Stimulated activated CD4-positive, alpha-beta T cell treated with anti-CD3 and anti-CD28 coated beads, TNF-alpha, amount 100 ng/mL, for 4 hours (primary cell): ENCODE measurements around the gene MMEL1.
"Not testable (repeated sequence)": the region's sequence is repeated elsewhere in the genome, so short reads cannot be mapped to it uniquely, and the experiment has no call there.

ENCODE experiments used
- DNase-seq, 3 experiments: peaks; one replicate each; pipeline ENCODE4 v3.0.0-alpha.2; 2020; ENCODE audit warnings: low read depth in 3 of 3

Gene MMEL1, protein sequence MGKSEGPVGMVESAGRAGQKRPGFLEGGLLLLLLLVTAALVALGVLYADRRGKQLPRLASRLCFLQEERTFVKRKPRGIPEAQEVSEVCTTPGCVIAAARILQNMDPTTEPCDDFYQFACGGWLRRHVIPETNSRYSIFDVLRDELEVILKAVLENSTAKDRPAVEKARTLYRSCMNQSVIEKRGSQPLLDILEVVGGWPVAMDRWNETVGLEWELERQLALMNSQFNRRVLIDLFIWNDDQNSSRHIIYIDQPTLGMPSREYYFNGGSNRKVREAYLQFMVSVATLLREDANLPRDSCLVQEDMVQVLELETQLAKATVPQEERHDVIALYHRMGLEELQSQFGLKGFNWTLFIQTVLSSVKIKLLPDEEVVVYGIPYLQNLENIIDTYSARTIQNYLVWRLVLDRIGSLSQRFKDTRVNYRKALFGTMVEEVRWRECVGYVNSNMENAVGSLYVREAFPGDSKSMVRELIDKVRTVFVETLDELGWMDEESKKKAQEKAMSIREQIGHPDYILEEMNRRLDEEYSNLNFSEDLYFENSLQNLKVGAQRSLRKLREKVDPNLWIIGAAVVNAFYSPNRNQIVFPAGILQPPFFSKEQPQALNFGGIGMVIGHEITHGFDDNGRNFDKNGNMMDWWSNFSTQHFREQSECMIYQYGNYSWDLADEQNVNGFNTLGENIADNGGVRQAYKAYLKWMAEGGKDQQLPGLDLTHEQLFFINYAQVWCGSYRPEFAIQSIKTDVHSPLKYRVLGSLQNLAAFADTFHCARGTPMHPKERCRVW

DNA sequence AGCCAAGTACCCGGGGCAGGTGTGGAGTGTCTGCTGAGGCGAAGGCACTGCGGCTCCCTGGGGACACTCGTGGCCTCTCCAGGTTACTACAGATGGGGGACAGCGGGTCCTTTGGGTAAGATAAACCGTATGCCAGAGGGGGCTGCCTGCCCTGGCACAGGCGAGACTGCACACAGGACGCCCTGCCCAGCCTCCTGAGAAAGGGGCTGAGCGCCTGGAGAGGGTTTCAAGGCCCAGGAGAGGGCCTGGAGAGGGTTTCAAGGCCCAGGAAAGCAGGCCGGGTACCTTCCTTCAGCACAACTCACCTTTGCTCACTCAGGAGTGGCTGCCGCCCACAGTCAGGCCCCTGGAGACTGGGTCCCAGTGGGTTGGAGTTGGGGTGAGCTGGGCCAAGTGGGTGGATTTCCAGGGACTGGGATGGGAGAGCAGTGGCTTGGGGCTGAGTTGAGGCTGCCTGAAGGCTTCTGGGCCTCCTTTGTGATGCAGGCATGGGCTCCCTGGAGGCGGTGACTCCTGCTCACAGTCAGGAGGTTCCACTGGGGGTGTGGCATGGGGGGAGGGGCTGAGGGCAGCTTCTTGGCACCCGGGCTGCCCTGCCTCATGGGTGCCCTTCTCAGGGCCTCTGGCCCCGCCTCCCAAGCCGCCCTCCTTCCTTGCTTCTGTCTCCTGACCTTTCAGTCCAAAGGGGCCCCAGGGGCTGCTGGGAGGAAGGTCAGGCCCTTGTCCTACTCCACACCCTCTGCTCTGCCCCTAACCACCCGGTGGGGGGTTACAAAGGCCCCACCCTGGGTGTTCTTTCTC lies at the start of gene MMEL1:
Gene MMEL1, minus strand, starts transcription at position 456 of the 801 bp plus-strand sequence. CDS start 3,532 bp downstream, outside the sequence.
- no peak for DNase-seq

DNA sequence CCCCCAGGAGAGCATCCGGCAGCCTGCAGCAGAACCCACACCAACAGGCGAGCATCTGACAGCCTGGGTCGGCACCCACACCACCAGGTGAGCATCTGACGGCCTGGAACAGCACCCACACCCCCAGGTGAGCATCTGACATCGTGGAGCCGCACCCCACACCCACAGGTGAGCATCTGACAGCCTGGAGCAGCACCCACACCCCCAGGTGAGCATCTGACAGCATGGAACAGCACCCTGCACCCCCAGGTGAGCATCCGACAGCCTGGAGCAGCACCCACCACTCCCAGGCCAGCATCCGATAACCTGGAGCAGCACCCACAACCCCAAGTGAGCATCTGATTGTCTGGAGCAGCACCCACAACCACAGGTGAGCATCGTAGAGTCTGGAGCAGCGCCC lies 43.9 kb upstream of the MMEL1 start:
- not testable (repeated sequence) for DNase-seq

DNA sequence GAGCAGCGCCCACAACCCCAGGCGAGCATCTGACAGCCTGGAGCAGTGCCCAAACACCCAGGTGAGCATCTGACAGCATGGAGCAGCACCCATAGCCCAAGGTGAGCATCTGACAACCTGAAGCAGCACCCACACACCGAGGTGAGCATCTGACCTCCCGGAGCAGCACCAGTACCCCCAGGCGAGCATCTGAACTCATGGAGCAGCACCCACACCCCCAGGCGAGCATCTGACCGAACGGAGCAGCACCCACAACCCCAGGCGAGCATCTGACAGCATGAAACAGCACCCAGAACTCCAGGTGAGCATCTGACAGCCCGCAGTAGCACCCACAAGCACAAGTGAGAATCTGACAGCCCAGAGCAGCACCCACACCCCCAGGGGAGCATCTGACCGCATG lies 38.8 kb upstream of the MMEL1 start:
- DNase-seq, result not testable (repeated sequence)

DNA sequence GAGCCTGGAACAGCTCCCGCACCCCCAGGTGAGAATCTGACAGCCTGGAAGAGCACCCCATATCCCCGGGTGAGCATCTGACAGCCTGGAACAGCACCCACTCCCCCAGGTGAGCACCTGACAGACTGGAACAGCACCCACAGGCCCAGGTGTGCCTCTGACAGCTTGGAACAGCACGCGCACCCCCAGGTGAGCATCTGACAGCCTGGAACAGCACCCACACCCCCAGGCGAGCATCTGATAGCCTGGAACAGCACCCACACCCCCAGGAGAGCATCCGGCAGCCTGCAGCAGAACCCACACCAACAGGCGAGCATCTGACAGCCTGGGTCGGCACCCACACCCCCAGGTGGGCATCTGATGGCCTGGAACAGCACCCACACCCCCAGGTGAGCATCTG lies 27.0 kb upstream of the MMEL1 start:
- not testable (repeated sequence) for DNase-seq

DNA sequence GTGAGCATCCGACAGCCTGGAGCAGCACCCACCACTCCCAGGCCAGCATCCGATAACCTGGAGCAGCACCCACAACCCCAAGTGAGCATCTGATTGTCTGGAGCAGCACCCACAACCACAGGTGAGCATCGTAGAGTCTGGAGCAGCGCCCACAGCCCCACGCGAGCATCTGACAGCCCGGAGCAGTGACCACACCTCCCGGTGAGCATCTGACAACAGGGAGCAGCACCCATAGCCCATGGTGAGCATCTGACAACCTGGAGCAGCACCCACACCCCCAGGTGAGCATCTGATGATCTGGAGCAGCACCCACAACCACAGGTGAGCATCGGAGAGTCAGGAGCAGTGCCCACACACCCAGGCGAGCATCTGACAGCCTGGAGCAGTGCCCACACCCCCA lies 25.1 kb upstream of the MMEL1 start:
- DNase-seq, result not testable (repeated sequence)

DNA sequence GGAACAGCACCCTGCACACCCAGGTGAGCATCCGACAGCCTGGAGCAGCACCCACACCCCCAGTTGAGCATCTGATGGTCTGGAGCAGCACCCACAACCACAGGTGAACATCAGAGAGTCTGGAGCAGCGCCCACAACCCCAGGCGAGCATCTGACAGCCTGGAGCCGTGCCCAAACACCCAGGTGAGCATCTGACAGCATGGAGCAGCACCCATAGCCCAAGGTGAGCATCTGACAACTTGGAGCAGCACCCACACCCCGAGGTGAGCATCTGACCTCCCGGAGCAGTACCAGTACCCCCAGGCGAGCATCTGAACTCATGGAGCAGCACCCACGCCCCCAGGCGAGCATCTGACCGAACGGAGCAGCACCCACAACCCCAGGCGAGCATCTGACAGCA lies 24.3 kb upstream of the MMEL1 start:
- not testable (repeated sequence) for DNase-seq

DNA sequence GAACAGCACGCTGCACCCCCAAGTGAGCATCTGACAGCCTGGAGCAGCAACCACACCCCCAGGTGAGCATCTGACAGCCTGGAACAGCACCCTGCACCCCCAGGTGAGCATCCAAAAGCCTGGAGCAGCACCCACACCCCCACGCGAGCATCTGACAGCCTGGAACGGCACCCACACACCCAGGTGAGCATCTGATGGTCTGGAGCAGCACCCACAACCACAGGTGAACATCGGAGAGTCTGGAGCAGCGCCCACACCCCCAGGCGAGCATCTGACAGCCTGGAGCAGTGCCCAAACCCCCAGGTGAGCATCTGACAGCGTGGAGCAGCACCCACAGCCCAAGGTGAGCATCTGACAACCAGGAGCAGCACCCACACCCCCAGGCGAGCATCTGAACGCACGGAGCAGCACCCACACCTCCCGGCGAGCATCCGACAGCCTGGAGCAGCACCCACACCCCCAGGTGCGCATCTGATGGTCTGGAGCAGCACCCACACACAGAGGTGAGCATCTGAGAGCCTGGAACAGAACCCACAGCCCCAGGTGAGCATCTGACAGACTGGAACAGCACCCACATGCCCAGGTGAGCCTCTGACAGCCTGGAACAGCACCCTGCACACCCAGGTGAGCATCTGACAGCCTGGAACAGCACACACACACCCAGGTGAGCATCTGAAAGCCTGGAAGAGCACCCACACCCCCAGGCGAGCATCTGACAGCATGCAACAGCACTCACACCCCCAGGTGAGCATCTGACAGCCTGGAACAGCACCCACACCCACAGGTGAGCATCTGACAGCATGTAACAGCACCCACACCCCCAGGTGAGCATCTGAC lies 23.0 kb upstream of the MMEL1 start:
- not testable (repeated sequence) for DNase-seq

DNA sequence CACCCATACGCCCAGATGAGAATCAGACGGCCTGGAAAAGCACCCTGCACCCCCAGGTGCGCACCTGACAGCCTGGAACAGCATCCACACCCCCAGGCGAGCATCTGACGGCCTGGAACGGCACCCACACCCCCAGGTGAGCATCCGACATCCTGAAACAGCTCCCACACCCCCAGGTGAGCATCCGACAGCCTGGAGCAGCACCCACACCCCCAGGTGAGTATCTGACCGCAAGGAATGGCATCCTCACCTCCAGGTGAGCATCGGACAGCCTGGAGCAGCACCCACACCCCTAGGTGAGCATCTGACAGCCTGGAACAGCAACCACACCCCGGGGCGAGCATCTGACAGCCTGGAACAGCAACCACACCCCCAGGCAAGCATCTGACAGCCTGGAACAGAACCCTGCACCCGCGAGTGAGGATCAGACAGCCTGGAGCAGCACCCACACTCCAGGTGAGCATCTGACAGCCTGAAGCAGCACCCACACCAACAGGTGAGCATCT lies 21.7 kb upstream of the MMEL1 start:
- DNase-seq, result not testable (repeated sequence)

DNA sequence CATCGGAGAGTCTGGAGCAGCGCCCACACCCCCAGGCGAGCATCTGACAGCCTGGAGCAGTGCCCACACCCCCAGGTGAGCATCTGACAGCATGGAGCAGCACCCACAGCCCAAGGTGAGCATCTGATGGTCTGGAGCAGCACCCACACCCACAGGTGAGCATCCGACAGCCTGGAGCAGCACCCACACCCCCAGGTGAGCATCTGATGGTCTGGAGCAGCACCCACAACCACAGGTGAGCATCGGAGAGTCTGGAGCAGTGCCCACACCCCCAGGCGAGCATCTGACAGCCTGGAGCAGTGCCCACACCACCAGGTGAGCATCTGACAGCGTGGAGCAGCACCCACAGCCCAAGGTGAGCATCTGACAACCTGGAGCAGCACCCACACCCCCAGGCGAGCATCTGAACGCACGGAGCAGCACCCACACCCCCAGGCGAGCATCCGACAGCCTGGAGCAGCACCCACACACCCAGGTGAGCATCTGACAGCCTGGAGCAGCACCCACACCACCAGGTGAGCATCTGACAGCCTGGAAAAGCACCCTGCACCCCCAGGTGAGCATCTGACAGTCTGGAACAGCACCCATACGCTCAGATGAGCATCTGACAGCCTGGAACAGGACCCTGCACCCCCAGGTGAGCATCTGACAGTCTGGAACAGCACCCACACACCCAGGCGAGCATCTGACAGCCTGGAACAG lies 21.1 kb upstream of the MMEL1 start:
- not testable (repeated sequence) for DNase-seq

DNA sequence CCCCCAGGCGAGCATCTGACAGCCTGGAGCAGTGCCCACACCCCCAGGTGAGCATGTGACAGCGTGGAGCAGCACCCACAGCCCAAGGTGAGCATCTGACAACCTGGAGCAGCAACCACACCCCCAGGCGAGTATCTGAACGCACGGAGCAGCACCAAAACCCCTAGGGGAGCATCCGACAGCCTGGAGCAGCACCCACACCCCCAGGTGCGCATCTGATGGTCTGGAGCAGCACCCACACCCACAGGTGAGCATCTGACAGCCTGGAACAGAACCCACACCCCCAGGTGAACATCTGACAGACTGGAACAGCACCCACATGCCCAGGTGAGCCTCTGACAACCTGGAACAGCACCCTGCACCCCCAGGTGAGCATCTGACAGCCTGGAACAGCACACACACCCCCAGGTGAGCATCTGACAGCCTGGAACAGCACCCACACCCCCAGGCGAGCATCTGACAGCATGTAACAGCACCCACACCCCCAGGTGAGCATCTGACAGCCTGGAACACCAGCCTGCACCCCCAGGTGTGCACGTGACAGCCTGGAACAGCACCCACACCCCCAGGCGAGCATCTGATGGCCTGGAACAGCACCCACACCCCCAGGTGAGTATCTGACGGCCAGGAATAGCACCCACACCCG lies 20.2 kb upstream of the MMEL1 start:
- not testable (repeated sequence) for DNase-seq

DNA sequence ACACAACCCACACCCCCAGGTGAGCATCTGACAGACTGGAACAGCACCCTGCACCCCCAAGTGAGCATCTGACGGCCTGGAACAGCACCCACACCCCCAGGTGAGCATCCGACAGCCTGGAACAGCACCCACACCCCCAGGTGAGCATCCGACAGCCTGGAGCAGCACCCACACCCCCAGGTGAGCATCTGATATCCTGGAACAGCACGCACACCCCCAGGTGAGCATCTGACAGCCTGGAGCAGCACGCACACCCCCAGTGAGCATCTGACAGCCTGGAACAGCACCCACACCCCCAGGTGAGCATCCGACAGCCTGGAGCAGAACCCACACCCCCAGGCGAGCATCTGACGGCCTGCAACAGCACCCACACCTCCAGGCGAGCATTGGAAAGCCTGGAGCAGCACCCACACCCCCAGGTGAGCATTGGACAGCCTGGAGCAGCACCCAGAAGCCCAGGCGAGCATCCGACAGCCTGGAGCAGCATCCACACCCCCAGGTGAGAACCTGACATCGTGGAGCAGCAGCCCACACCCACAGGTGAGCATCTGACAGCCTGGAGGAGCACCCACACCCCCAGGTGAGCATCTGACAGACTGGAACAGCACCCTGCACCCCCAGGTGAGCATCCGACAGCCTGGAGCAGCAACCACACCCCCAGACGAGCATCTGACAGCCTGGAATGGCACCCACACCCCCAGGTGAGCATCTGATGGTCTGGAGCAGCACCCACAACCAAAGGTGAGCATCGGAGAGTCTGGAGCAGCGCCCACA lies 19.5 kb upstream of the MMEL1 start:
- not testable (repeated sequence) for DNase-seq

DNA sequence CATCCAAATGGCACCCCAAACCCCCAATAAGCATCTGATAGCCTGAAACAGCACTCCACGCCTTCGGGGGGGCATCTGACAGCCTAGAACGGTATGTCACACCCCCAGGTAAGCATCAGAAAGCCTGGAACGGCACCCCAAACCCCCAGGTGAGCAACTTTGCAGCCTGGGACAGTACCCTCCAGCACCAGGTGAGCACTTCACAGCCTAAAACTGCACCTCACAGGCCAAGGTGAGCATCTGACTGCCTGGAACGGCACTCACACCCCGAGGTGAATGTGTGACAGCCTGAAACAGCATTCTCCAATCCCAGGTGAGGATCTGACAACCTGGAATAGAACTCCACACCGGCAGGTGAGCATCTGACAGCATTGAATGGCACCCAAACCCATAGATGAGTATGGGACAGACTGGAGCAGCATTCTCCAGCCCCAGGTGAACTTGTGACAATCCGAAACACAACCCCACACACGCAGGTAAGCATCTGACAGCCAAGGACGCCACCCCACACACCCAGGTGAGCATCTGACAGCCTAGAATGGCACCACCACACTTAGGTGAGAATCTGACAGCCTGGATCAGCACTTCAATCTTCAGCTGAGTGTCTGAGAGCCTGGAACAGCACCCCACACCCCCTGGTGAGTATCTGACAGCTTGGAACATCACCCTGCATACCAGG lies 18.3 kb upstream of the MMEL1 start:
- no peak for DNase-seq

DNA sequence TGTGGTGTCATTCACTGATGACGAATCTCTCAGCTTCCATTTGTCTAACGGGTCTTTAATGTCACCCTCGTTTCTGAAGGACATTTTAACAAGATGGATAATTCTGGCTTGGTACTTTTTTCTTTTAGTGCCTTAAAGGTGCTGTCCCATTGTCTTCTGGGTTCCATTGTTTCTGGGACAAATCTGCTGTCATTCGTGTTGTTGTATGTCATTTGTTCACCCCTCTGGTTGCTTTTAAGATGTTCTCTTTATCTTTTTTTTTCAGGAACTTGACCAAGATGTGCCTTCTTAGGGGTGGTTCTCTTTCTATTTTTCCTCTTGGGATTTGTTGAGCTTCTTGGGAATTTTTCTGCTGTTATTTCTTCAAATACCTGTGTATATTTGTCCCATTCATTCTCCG lies 14.0 kb upstream of the MMEL1 start:
- DNase-seq, result no peak

DNA sequence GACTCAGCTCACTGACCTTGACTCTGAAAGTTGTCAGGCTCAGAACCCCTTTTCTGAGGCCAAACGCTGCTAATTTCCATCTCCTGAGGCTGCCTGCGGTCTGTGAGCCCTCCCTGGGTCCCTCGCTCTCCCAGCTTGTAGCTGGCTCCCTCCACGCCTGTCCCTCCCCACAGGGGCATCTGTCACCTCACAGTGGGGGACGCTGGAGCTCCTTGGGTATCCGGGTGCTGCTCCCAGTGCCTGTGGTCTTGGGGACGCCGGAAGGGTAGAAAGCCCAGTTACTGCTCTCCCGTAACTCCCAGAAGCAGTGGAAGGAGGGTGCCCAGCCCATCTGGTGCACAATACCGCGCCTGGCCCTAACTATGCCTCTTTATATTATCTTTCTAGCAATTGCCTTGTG lies 13.0 kb upstream of the MMEL1 start:
- no peak for DNase-seq

DNA sequence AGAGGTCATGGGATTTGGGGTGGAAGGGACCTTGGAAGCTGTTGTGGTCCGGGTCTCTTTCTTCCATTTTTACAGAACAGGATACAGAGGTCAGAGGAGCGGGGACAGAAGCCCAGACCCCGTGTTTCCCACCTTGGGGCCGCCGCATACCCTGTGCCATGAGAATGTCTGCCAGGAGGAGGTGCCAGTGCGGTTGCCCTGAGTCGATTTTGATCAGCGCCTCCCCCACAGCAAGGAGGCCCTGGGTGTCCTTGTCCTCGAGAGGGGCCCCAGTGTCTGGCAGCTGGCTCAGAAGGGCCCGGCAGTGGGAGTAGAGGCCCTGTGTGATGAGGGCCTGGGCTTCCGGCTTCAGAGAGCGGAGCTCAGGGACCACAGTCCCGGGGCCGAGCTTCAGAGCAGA lies 12.3 kb upstream of the MMEL1 start:
- DNase-seq, result no peak

DNA sequence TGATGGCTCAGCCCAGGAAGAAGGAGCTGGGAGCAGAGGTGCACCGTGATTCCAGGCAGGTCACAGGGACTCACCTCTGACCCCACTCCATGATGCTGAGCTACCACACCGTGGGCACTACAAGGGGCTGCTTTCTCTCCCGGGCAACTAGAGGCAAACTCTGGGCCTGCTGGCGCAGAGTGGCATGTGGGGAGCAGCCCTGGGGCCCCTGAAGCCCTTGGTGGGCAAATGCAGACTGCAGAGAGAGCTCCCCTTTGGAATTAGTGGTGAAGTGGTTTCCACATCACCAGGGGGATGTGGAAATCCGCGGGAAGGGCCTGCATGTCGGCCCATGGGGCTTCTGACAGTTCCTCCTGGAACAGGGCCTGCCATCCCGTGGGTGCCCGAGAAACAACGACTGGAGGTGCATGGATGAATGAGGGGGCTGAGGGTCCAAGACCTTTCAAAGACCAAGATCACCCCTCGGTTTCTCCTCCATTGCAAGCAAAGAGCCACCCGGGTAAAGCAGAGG lies 11.8 kb upstream of the MMEL1 start:
- no peak for DNase-seq

DNA sequence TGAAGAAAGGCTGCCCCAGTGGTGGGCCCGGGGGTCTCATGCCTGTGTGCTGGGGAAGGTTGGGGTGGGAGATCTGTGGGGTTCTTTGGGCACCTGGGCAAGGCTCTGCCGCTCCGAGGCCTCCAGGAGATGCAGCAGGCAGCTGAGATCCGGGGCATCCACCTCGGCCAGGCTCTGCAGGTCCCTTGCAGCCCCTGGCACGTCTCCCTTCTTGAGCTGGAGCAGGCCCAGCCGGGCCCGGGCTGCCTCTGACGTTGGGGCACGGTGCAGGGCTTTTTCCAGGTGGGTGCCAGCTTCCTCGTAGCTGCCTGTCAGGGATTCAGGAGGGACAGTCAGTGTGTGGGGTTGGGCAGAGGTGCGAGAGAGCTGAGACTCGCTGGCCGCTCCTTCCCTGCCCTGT lies 11.4 kb upstream of the MMEL1 start:
- no peak for DNase-seq

DNA sequence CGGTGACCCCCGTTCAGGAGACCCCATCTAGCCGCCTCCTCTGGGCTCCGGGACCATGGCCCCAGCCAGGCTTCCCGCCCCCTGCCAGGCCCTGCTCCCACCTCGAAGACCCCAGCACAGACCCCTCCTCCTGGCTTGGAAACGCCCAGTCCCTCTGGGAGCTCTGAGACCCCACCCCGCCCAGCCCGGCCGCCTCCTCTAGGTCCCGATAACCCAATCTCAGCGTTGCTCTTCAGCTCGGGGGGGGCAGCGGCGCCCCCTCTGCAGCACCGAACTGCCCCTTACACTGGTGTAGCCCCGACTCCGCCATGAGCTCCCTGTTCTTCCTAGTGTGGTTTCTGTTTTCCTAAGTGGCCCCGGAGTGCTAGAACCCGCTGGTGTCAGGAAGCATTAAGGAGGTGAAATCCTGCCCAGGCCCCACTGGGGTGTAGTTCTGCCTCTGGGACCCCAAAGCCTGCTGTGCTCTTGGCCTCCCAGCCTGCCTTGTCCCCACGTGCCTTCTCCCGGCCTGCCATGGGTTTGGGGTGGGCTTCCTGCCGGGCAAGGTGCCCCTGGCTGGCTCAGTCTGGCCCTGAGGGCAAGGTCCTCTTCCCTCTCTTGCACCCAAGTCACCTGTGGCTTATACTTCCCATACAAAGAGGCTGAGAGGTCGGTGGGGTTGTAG lies 10.7 kb upstream of the MMEL1 start:
- no peak for DNase-seq
